ENCODE measurements around the gene DEFB118. TPM values are rescaled to one million over a fixed set of nuclear protein-coding genes. Genes with fewer than 3 reads are reported as not detected.

DEFB118 gene
- total RNA-seq, 4 donors from 2014 or later: not detected

GRCh38 chr20:31415653-31416052 lies 47.3 kb downstream of the DEFB118 start:
- H3K4me3 ChIP-seq: no peak overlapping the region

GRCh38 chr20:31418307-31418706 lies 49.9 kb downstream of the DEFB118 start:
- Histone ChIP-seq H3K27ac (replicated peaks in 1 of 4) (no peak overlapping the region), H3K27me3 (no peaks in the 10 kb centered on the region), H3K9me3 (no peaks in the 10 kb centered on the region), H3K4me1 (no peaks in the 10 kb centered on the region), H3K4me3 (no peak overlapping the region), H3K36me3 (no peaks in the 10 kb centered on the region)
- DNase-seq (ENCODE audit: extremely low spot score): no peak
- TF ChIP-seq EP300 (IDR thresholded peaks at IDR 0.05) (no peak), POLR2A (IDR thresholded peaks at IDR 0.05; ENCODE audit: low read depth) (no peak), CTCF (IDR thresholded peaks at IDR 0.05) (no peak), POLR2AphosphoS5 (IDR thresholded peaks at IDR 0.05) (no peak)
- 77% methylated on average over 7 of the region's 7 CpGs for WGBS
- intact Hi-C loops (cut with DNase I): no loop called here

More at GRCh38 chr20:31415653-31416052, 47.3 kb downstream of the DEFB118 start:
- no peaks in the 10 kb centered on the region for H3K36me3 ChIP-seq
- no peaks in the 10 kb centered on the region for H3K9me3 ChIP-seq
- TF ChIP-seq POLR2A (IDR thresholded peaks at IDR 0.05; ENCODE audit: low read depth): no peak
- no peak for TF ChIP-seq CTCF (IDR thresholded peaks at IDR 0.05)
- no peak for TF ChIP-seq POLR2AphosphoS5 (IDR thresholded peaks at IDR 0.05)
- no peak for TF ChIP-seq EP300 (IDR thresholded peaks at IDR 0.05)
- H3K27ac ChIP-seq (replicated peaks in 1 of 4): no peak overlapping the region
- DNase-seq (ENCODE audit: extremely low spot score): no peak
- intact Hi-C loops (cut with DNase I): no loop called here
- WGBS: 92% methylated on average over 2 of the region's 2 CpGs
- no peaks in the 10 kb centered on the region for H3K27me3 ChIP-seq
- H3K4me1 ChIP-seq: no peaks in the 10 kb centered on the region

Small RNAs within 50 kb of the gene (small RNA-seq; reads per million reads assigned to genes)
- gene DEFB117 (0 reads per million in 3 donors), gene RF00561 (0 reads per million in 3 donors), gene RNA5SP480 (0 reads per million in 3 donors)

Other genes starting within 250 kb of the DEFB118 start
- gene DEFB115, start 110.9 kb upstream of the DEFB118 start, total RNA-seq: not detected
- gene DEFB116, start 60.0 kb upstream of the DEFB118 start, total RNA-seq: not detected
- 1 to 10 TPM in 1 of 4 donors, not detected in 3; 2.7 TPM for gene DEFB119, start 22.0 kb downstream of the DEFB118 start, total RNA-seq
- gene DEFB121, start 37.6 kb downstream of the DEFB118 start, total RNA-seq: not detected
- not detected for gene DEFB123, start 72.0 kb downstream of the DEFB118 start, total RNA-seq
- gene DEFB124, start 106.5 kb downstream of the DEFB118 start, total RNA-seq: not detected
- gene REM1, start 106.7 kb downstream of the DEFB118 start, total RNA-seq: 10 to 100 TPM in 1 of 4 donors, 1 to 10 TPM in 3; 3.7 to 10.2 (median 7.1) TPM
- gene HM13, start 145.8 kb downstream of the DEFB118 start, total RNA-seq: 10 to 100 TPM; 41.5 to 67.7 (median 47.6) TPM
- gene ID1, start 236.7 kb downstream of the DEFB118 start, total RNA-seq: 100 to 1,000 TPM; 199 to 744 (median 532) TPM

Data from esophagus muscularis mucosa (tissue), 4 donors.